B cell (primary cell): ENCODE results near the gene TSC22D2.

Source experiments
- CTCF ChIP-seq: fragments of 200-600 bp; IDR thresholded peaks from one replicate; pipeline ENCODE4 v1.8.0; 2022; ENCODE audit warnings: antibody characterized with exemption, mild to moderate bottlenecking
- EZH2 ChIP-seq: IDR thresholded peaks from 2 replicates; pipeline ENCODE4 v1.6.1; 2012; ENCODE audit warnings: borderline replicate concordance, low read depth, mild to moderate bottlenecking, moderate library complexity, low read length; ENCODE audit not compliant: insufficient read depth, poor library complexity, severe bottlenecking

GRCh38 chr3:150434234-150434633 is 26.1 kb downstream of the TSC22D2 start:
- TF ChIP-seq CTCF, result no peak
- TF ChIP-seq EZH2, result no peak
